GM12873 (cell line): Measurements from ENCODE around the gene DEPDC5.

ENCODE experiments used
- TF ChIP-seq, protein P1 (sequence below): IDR thresholded peaks from 2 replicates; pipeline ENCODE4 v1.5.1; 2012; ENCODE audit warnings: low read depth, mild to moderate bottlenecking, moderate library complexity, low read length, control low read depth; ENCODE audit not compliant: insufficient read depth; ENCODE audit errors: missing control alignments

Gene DEPDC5

DNA sequence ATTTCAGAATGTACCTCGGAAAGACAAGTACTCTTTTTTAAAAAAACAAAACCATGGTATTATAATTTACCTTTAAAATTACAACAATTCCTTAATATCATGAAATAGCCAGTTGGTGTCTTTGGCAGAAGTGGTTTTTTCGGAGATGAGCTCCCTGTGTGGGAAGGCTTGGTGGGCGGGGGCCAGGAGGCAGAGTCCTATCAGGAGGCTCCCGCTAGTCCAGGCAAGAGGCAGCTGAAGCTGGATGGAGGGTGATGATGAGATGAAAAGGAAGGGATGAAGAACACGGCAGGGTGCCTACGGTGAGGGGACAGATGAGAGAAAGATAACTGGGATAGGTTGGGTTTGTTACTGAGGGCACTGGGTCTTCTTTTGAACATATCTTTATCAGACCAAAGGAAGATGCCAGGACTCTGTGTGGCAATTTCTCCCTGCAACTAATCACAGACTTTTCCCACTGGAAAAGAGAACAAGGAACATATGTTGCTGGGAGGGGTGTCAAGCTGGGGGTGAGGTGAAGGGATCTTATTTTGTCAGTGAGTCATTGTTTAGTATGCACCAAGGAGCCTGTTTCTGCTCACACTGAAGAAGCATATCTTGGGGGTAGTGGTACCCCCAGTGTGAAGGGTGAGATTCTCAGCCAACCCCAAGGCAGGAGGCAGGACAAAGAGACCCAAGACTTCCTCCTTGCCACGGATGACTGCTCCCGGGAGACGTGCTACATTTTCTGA is 99.0 kb downstream of the DEPDC5 start:
- TF ChIP-seq, protein P1, sequence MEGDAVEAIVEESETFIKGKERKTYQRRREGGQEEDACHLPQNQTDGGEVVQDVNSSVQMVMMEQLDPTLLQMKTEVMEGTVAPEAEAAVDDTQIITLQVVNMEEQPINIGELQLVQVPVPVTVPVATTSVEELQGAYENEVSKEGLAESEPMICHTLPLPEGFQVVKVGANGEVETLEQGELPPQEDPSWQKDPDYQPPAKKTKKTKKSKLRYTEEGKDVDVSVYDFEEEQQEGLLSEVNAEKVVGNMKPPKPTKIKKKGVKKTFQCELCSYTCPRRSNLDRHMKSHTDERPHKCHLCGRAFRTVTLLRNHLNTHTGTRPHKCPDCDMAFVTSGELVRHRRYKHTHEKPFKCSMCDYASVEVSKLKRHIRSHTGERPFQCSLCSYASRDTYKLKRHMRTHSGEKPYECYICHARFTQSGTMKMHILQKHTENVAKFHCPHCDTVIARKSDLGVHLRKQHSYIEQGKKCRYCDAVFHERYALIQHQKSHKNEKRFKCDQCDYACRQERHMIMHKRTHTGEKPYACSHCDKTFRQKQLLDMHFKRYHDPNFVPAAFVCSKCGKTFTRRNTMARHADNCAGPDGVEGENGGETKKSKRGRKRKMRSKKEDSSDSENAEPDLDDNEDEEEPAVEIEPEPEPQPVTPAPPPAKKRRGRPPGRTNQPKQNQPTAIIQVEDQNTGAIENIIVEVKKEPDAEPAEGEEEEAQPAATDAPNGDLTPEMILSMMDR = no peak

DNA sequence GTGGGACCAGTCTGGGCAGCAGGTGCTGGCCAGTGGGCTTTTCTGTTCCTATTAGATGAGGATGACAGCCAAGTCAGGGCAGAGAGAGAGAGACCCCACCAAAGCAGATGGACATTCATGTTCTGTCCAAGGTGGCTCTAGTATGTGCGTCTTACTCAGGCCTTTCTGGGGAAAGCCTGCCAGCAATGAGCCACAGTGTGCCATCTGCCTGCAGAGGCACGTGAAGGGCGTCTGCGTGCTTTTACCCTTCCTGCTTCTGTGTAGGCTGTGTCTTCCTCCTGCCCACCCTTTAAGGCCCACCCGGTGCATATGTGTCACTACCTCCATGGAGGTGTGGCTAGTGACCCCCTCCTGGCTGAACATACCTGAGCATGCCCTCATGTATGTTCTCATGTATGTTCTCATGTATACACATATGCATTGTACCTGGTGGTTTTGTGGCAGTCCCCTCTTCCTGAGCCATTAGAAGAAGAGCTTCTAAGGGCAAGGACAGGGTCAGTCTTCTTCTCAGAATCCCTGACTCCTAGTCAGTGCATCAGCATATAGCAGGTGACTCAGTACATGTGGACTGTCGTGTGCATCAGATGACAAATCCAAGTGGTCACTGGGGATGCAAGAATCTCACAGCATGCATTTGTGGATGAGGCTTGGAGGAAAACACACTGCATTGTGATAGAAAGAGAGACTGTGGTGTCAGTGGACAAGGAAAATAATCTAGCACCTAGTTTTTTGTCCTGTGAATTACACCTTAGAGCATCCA is 100.1 kb downstream of the DEPDC5 start:
- TF ChIP-seq, protein P1 = no peak

DNA sequence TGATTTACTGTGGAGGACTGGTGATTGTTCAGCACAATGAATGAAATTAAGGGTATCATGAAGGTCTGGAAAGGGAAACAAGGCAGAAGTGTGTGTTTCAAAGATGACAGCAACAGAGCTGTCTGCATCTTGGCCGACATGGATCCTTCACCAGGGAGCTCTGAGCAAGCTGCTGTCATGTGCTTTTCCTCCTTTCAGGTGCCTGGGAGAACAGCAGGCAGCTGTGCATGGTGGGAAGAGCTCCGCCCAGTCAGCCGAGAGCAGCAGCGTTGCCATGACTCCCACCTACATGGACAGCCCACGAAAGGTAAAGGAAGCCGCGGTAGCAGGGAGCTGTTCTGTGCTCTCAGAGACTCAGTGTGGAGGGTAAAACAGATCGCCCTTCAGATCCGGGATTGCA is 103.4 kb downstream of the DEPDC5 start:
- TF ChIP-seq, protein P1 = no peak

DNA sequence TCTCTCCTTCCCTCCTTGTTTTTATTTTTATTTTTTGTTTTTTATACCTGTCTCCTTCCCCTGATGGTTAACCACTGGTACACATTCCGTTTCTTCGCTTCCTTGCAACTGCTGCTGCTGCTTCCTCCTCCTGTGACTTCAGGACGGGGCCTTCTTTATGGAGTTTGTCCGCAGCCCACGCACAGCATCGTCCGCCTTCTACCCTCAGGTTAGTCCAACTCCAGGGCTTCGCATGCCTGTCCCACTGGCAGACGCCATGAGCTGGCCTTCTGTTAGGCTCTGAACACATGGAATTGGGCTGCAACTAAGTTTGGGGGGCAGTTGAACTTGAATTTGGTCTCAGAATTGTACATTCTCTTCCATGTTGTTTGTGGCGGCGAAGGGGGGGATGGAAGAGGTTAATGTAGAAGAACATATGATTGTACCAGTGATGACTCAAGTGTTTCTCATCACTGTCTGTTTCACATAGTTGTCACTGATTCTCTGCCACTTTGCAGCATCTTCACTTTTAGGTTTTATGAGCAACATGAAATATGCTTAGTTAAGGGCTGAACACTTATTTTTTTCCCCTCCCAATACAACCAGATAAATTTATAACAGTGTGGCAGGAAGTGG is 107.5 kb downstream of the DEPDC5 start:
- TF ChIP-seq, protein P1 = no peak

DNA sequence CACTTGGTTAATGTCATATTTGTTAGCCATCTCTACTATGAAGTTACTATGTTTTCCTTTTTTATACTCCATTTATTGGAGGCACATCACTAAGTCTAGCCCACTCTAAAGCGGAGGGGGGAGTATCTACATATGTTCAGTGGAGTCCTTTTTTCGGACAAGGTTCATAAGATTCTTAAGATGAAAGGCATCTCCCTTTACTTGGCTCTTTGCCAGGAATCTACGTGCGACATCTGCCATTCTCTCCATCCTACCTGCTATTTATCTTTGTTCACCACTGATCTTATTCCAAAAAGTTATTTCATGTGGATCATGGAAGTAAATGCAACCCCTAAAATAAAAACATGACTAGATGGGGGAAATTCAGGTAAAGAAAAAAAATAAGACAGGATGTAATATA is 113.1 kb downstream of the DEPDC5 start:
- TF ChIP-seq, protein P1 = no peak

DNA sequence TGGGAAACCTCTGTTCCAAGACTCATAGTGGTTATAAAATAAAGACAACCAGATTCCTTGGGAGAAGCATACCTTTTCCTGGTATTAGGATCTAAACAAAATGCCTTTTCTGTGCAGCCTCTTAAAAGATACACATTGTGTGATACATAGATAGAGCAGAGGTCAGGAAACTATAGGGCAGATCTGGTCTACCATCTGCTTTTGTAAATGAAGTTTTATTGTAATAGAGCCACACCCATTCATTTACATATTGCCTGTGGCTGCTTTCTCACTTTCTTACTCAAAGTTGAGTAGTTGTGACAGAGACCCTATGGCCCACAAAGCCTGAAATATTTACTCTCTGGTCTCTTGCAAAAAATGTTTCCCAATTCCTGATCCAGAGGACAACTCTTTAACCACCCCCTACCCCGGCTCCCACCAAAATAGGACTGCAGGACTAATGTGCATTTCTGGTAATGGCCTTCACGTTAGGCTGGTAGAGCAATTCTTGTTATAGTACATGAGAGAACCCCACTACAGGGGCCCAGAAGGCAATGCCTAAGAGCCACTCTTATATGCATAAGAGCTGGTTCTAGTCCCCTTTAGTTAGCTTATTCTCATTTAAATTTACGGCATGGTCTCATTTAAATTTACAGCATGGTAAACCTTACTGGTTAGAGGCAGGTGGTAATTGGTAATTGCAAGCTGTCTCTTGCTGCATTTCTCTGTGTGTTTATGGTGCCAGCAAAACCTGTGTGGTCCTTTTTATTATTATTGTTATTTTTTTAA is 113.8 kb downstream of the DEPDC5 start:
- TF ChIP-seq, protein P1 = no peak
